Middle frontal gyrus (tissue), 1 donor: Measurements from ENCODE around the gene STK26.
"Not testable (repeated sequence)": the region's sequence is repeated elsewhere in the genome, so short reads cannot be mapped to it uniquely, and the experiment has no call there.

Source experiments
- DNase-seq: peaks from one replicate; pipeline ENCODE4 v3.0.0-alpha.2; 2015; ENCODE audit warnings: low spot score; ENCODE audit errors: extremely low spot score

The STK26 gene

GRCh38 chrX:132022967-132023895, at the start of gene STK26:
TSS of gene STK26 (plus strand) at chrX:132023302. CDS start at chrX:132023618, 316 bp downstream.
- no peak for DNase-seq

GRCh38 chrX:131975851-131976250, 47.3 kb upstream of the STK26 start:
- DNase-seq, result no peak

GRCh38 chrX:131977619-131978018, 45.5 kb upstream of the STK26 start:
- no peak for DNase-seq

- no peak for DNase-seq
Observed at GRCh38 chrX:131979116-131979515, 44.0 kb upstream of the STK26 start.

- DNase-seq, result no peak
Observed at GRCh38 chrX:131985526-131986049, 37.5 kb upstream of the STK26 start.

- DNase-seq, result no peak
Observed at GRCh38 chrX:131987252-131987651, 35.9 kb upstream of the STK26 start.

GRCh38 chrX:131988236-131988635, 34.9 kb upstream of the STK26 start:
- no peak for DNase-seq

- DNase-seq, result no peak
Observed at GRCh38 chrX:132001127-132001526, 22.0 kb upstream of the STK26 start.

- DNase-seq, result no peak
Observed at GRCh38 chrX:132004728-132005127, 18.4 kb upstream of the STK26 start.

GRCh38 chrX:132009350-132009749, 13.8 kb upstream of the STK26 start:
- DNase-seq, result no peak

- not testable (repeated sequence) for DNase-seq
Observed at GRCh38 chrX:132010213-132010612, 12.9 kb upstream of the STK26 start.

- no peak for DNase-seq
Observed at GRCh38 chrX:132015875-132016274, 7.2 kb upstream of the STK26 start.

- no peak for DNase-seq
Observed at GRCh38 chrX:132016628-132017430, 6.3 kb upstream of the STK26 start.

- DNase-seq, result no peak
Observed at GRCh38 chrX:132017431-132018185, 5.5 kb upstream of the STK26 start.

- no peak for DNase-seq
Observed at GRCh38 chrX:132022198-132022966, 720 bp upstream of the STK26 start.

GRCh38 chrX:132023896-132024386, 839 bp downstream of the STK26 start:
- no peak for DNase-seq

GRCh38 chrX:132025041-132025440, 1.9 kb downstream of the STK26 start:
- DNase-seq, result no peak

- DNase-seq, result no peak
Observed at GRCh38 chrX:132030264-132030663, 7.2 kb downstream of the STK26 start.

- no peak for DNase-seq
Observed at GRCh38 chrX:132031867-132032266, 8.8 kb downstream of the STK26 start.

- DNase-seq, result no peak
Observed at GRCh38 chrX:132033166-132033565, 10.1 kb downstream of the STK26 start.
